IMR-90 (cell line): ENCODE measurements around the gene RAB8B. TPM values are rescaled to one million over a fixed set of nuclear protein-coding genes. Genes with fewer than 3 reads are reported as not detected.

Experiments used
- ATAC-seq: fragments of 200-7000 bp; cut with Tn5 transposase; 2 replicates; pipeline ENCODE4 v1.9.1; 2020; ENCODE audit warnings: low read depth, mild to moderate bottlenecking, moderate library complexity
- BruUV-seq: library from RNA; stranded (reverse); fragments of 400-500 nt; replicated peaks from 2 replicates; lab custom pipeline; 2021; lab: Mats Ljungman, UMichigan
- CTCF ChIA-PET: fragments of 300-600 bp; formaldehyde crosslinking; extraction: SDS; loops from one replicate; lab custom pipeline; 2021; ENCODE audit warnings: antibody characterized with exemption; lab: Yijun Ruan, JAX
- POLR2A ChIA-PET: fragments of 300-600 bp; sonication (Branson Sonifier 250); formaldehyde crosslinking; loops from one replicate; lab custom pipeline; 2022; ENCODE audit warnings: antibody characterized with exemption; ENCODE audit not compliant: unreplicated experiment; lab: Charles Lee
- DNase-seq: peaks from one replicate; pipeline ENCODE4 v3.0.0; 2013
- H2AFZ ChIP-seq: replicated peaks from 2 replicates; pipeline ENCODE3; 2013; ENCODE audit warnings: low read length, mild to moderate bottlenecking; ENCODE audit not compliant: poor library complexity
- H2AK5ac ChIP-seq: 2 replicates; pipeline ENCODE4 v1.6.1; 2013; ENCODE audit warnings: low read depth, low read length, inconsistent platforms
- H2AK9ac ChIP-seq: replicated peaks from 2 replicates; pipeline ENCODE3; 2013; ENCODE audit warnings: mild to moderate bottlenecking, low read depth, low read length, moderate library complexity; ENCODE audit not compliant: poor library complexity
- H2BK120ac ChIP-seq: 2 replicates; pipeline ENCODE4 v1.6.1; 2013; ENCODE audit warnings: low read depth, low read length, inconsistent platforms
- H2BK15ac ChIP-seq: 3 replicates; pipeline ENCODE4 v1.6.1; 2013; ENCODE audit warnings: low read depth, low read length, inconsistent platforms
- H2BK20ac ChIP-seq: 2 replicates; pipeline ENCODE4 v1.6.1; 2013; ENCODE audit warnings: low read depth, mild to moderate bottlenecking, inconsistent platforms, low read length, moderate library complexity
- H2BK5ac ChIP-seq: 2 replicates; pipeline ENCODE4 v1.6.1; 2013; ENCODE audit warnings: mild to moderate bottlenecking, low read depth, low read length, inconsistent platforms; ENCODE audit not compliant: poor library complexity, severe bottlenecking
- H3K14ac ChIP-seq: replicated peaks from 2 replicates; pipeline ENCODE4 v1.6.1; 2013; ENCODE audit warnings: low read depth, low read length, inconsistent platforms
- H3K18ac ChIP-seq: 2 replicates; pipeline ENCODE4 v1.6.1; 2013; ENCODE audit warnings: low read depth, low read length, control low read depth
- H3K23ac ChIP-seq: 2 replicates; pipeline ENCODE4 v1.6.1; 2013; ENCODE audit warnings: low read depth, low read length, inconsistent platforms
- H3K27ac ChIP-seq: 2 replicates; pipeline ENCODE4 v1.5.1; 2013; ENCODE audit warnings: mild to moderate bottlenecking, control low read depth, low read length; ENCODE audit not compliant: insufficient read depth
- H3K27me3 ChIP-seq: 2 replicates; pipeline ENCODE4 v1.6.1; 2013; ENCODE audit warnings: low read length; ENCODE audit not compliant: control insufficient read depth, insufficient read depth
- H3K36me3 ChIP-seq: 2 replicates; pipeline ENCODE4 v1.6.1; 2013; ENCODE audit warnings: low read length, mixed read lengths; ENCODE audit not compliant: control insufficient read depth, insufficient read depth
- H3K4ac ChIP-seq: 2 replicates; pipeline ENCODE4 v1.6.1; 2013; ENCODE audit warnings: low read depth, low read length, inconsistent platforms
- H3K4me1 ChIP-seq: 2 replicates; pipeline ENCODE4 v1.6.1; 2013; ENCODE audit warnings: low read length, mixed read lengths; ENCODE audit not compliant: control insufficient read depth, insufficient read depth
- H3K4me2 ChIP-seq: 2 replicates; pipeline ENCODE4 v1.6.1; 2013; ENCODE audit warnings: low read depth, mild to moderate bottlenecking, control low read depth, low read length, moderate library complexity
- H3K4me3 ChIP-seq: 2 replicates; pipeline ENCODE4 v1.5.1; 2013; ENCODE audit warnings: low read depth, mild to moderate bottlenecking, control low read depth, low read length, moderate library complexity; ENCODE audit not compliant: insufficient read depth
- H3K56ac ChIP-seq: 2 replicates; pipeline ENCODE4 v1.6.1; 2013; ENCODE audit warnings: low read length, inconsistent platforms; ENCODE audit not compliant: insufficient read depth; ENCODE audit errors: extremely low read depth
- H3K79me1 ChIP-seq, 2 experiments: 2 replicates each; pipeline ENCODE4 v1.6.1; 2013; ENCODE audit warnings: low read length in 2 of 2, inconsistent platforms in 1 of 2, low read depth in 1 of 2
- H3K9ac ChIP-seq: 2 replicates; pipeline ENCODE4 v1.6.1; 2013; ENCODE audit warnings: low read depth, low read length, control low read depth
- H3K9me1 ChIP-seq: 2 replicates; pipeline ENCODE4 v1.6.1; 2013; ENCODE audit warnings: low read length, inconsistent platforms; ENCODE audit not compliant: insufficient read depth
- H3K9me3 ChIP-seq: 2 replicates; pipeline ENCODE4 v1.6.1; 2013; ENCODE audit warnings: low read length; ENCODE audit not compliant: control insufficient read depth, insufficient read depth
- H4K20me1 ChIP-seq: 2 replicates; pipeline ENCODE4 v1.6.1; 2013; ENCODE audit warnings: low read length, inconsistent platforms; ENCODE audit not compliant: insufficient read depth
- H4K5ac ChIP-seq: 2 replicates; pipeline ENCODE4 v1.6.1; 2013; ENCODE audit warnings: mild to moderate bottlenecking, low read depth, low read length, control low read depth
- H4K8ac ChIP-seq, 2 experiments: 2 replicates each; pipeline ENCODE4 v1.6.1; 2013; ENCODE audit warnings: low read depth in 2 of 2, low read length in 2 of 2, control low read depth in 1 of 2, inconsistent platforms in 1 of 2
- H4K91ac ChIP-seq: 2 replicates; pipeline ENCODE4 v1.6.1; 2013; ENCODE audit warnings: low read depth, low read length, inconsistent platforms; ENCODE audit not compliant: insufficient read depth
- CEBPB ChIP-seq: IDR thresholded peaks from 2 replicates; pipeline ENCODE4 v1.6.1; 2012; ENCODE audit warnings: low read depth, low read length, improper control_type of control experiment
- CHD1 ChIP-seq: IDR thresholded peaks from 2 replicates; pipeline ENCODE4 v1.6.1; 2012; ENCODE audit warnings: low read depth, low read length, improper control_type of control experiment
- MAFK ChIP-seq: IDR thresholded peaks from 2 replicates; pipeline ENCODE4 v1.6.1; 2012; ENCODE audit warnings: low read depth, low read length, improper control_type of control experiment
- POLR2A ChIP-seq: IDR thresholded peaks from 2 replicates; pipeline ENCODE4 v1.6.1; 2012; ENCODE audit warnings: mild to moderate bottlenecking, low read depth, low read length
- RAD21 ChIP-seq: IDR thresholded peaks from 2 replicates; pipeline ENCODE4 v1.6.1; 2012; ENCODE audit warnings: low read length, improper control_type of control experiment
- WGBS, 2 experiments: methylation state at CpG; one replicate each; pipeline versions ENCODE4 v1.1.5 to v1.1.7; 2013; ENCODE audit warnings: missing lambda C conversion rate in 2 of 2; ENCODE audit not compliant: insufficient read length in 1 of 2; ENCODE audit errors: extremely low coverage in 2 of 2; 5-methylcytosine and 5-hydroxymethylcytosine counted together
- dilution Hi-C: fragments of 300-500 bp; cut with HindIII; formaldehyde crosslinking; loops from one replicate; pipeline ENCODE4 v1.14.3; 2018; ENCODE audit warnings: low sequenced_read_pairs; ENCODE audit not compliant: unreplicated experiment
- in situ Hi-C: fragments of 300-500 bp; cut with MboI; formaldehyde crosslinking; loops from 3 replicates; pipeline ENCODE4 v1.14.3; 2019; ENCODE audit warnings: low sequenced_read_pairs, inconsistent platforms, mixed read lengths
- intact Hi-C: fragments of 100-400 bp; cut with micrococcal nuclease; formaldehyde crosslinking; loops from 2 replicates; pipeline ENCODE4 v1.10.0; 2022
- polyA plus RNA-seq, 3 experiments: library from polyadenylated mRNA; depleted of rRNA; stranded (reverse); fragments of >200 nt; gene quantifications; 2 replicates each; pipeline ENCODE4 v1.2.3, GENCODE V29; 2012; ENCODE audit warnings: low replicate concordance in 1 of 3
- total RNA-seq: library from RNA; depleted of rRNA; stranded (reverse); fragments of >200 nt; gene quantifications from 2 replicates; pipeline ENCODE4 v1.2.3, GENCODE V29; 2012

The RAB8B gene
- total and polyA plus RNA-seq, 2 of the 4 experiments (the other 2 are of a cell fraction) = 19.4 to 29.4 TPM

- dilution Hi-C loops = no loop called here
- H3K27ac ChIP-seq = no peak overlapping the region
- no peak overlapping the region; the same call in 1 of the 2 replicates for H2AK5ac ChIP-seq
- no peak overlapping the region for H3K23ac ChIP-seq
- no peaks in the 10 kb centered on the region for H3K9me3 ChIP-seq
- intact Hi-C loops = loop anchor here (5.0 kb wide), 1 partner anchor 55 kb away; no protein-coding TSS in a partner anchor
- peaks cover 38 to 83% of the 10 kb centered on the region in 2 experiments for H3K79me1 ChIP-seq
- H3K4me3 ChIP-seq = no peak overlapping the region
- TF ChIP-seq POLR2A = no peak
- TF ChIP-seq RAD21 = no peak
- TF ChIP-seq CHD1 = no peak
- no peak for TF ChIP-seq CEBPB
- TF ChIP-seq MAFK = no peak
- ATAC-seq = no peak
- POLR2A ChIA-PET = interaction anchor here (0.5 kb wide), 1 partner anchor 24 kb away, joined by 3 read pairs; no protein-coding TSS in a partner anchor
- H4K8ac ChIP-seq = no peak overlapping the region; a peak in 1 of 4 replicates
- H2AK9ac ChIP-seq = no peak overlapping the region
- no TSS peak for BruUV-seq
- no peak overlapping the region for H2BK5ac ChIP-seq
- no peak overlapping the region for H2BK120ac ChIP-seq
- H3K9ac ChIP-seq = no peak overlapping the region
- peaks cover 15% of the 10 kb centered on the region; the same call in 1 of the 2 replicates for H4K20me1 ChIP-seq
- no peaks in the 10 kb centered on the region for H3K36me3 ChIP-seq
- H3K9me1 ChIP-seq = peaks cover 5% of the 10 kb centered on the region; the same call in 1 of the 2 replicates
- no peak overlapping the region for H3K4ac ChIP-seq
- CTCF ChIA-PET = no interaction called here
- no CpG with 5 or more reads among the region's 1 CpG for WGBS, 2 experiments
- no peak overlapping the region for H4K91ac ChIP-seq
- 0 out of 2 replicates have a peak overlapping the region, but pooled peaks have one; percentile 17 for H3K14ac ChIP-seq
- in situ Hi-C loops = no loop called here
- no peak overlapping the region; the same call in 1 of the 2 replicates for H2BK20ac ChIP-seq
- H3K27me3 ChIP-seq = no peaks in the 10 kb centered on the region
- H4K5ac ChIP-seq = no peak overlapping the region
- H2BK15ac ChIP-seq = no peak overlapping the region; the same call in 2 of the 3 replicates
- no peak overlapping the region for H2AFZ ChIP-seq
- no peak for DNase-seq
- H3K18ac ChIP-seq = peak overlapping the region; percentile 80; the same call in 1 of the 2 replicates
- H3K4me1 ChIP-seq = peaks cover 18% of the 10 kb centered on the region
- no peak overlapping the region for H3K4me2 ChIP-seq
- no peak overlapping the region for H3K56ac ChIP-seq
Observed at GRCh38 chr15:63197626-63198025, 8.2 kb downstream of the RAB8B start.
